ENCODE results near the gene FADS3.

DNA sequence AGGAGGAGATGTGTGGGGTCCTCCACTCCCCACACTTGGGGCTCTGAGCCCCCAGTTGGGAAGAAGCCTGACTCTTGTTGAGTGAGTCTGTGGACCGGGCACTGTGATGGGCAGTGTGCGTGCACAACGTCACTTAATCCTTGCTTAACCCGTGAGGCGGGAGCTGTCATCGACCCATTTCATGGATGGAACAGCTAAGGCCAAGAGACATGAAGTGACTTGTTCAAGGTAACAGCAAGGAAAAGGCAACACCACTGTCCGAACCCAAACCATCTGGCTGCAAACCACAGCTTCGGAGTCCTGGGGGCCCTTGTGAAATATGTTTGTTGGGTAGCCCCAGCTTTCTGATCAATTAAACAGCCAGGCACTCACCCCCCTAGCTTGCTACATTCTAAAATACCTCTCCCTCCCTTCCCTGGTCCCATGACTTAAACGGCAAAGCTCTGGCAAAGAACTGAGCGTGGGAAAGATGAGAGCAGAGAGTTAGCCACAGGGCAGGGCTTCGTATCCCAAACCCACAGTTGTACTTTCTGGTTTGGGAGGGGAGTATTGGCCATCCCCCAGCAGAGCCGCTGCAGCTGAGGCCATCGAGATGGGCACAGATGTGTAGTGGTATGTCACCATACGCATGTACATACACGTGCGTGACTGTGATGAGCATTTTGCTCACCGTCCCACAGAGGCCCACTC lies 37.0 kb downstream of the FADS3 start:
- TF ChIP-seq, protein P1, sequence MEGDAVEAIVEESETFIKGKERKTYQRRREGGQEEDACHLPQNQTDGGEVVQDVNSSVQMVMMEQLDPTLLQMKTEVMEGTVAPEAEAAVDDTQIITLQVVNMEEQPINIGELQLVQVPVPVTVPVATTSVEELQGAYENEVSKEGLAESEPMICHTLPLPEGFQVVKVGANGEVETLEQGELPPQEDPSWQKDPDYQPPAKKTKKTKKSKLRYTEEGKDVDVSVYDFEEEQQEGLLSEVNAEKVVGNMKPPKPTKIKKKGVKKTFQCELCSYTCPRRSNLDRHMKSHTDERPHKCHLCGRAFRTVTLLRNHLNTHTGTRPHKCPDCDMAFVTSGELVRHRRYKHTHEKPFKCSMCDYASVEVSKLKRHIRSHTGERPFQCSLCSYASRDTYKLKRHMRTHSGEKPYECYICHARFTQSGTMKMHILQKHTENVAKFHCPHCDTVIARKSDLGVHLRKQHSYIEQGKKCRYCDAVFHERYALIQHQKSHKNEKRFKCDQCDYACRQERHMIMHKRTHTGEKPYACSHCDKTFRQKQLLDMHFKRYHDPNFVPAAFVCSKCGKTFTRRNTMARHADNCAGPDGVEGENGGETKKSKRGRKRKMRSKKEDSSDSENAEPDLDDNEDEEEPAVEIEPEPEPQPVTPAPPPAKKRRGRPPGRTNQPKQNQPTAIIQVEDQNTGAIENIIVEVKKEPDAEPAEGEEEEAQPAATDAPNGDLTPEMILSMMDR (IDR thresholded peaks at IDR 0.05): no peak
- no peak for TF ChIP-seq EZH2 (IDR thresholded peaks at IDR 0.05; ENCODE audit: borderline replicate concordance, insufficient read depth, low read depth, low read length, poor library complexity, severe bottlenecking)
